Common myeloid progenitor, CD34-positive (primary cell): ENCODE measurements around the gene CEP85L.

ENCODE experiments used
- CTCF ChIA-PET: fragments of 350-600 bp; sonication (Branson Sonifier 250); formaldehyde crosslinking; loops from one replicate; lab custom pipeline; 2021; ENCODE audit warnings: antibody characterized with exemption; lab: Charles Lee
- POLR2A ChIA-PET: fragments of 350-600 bp; sonication (Branson Sonifier 250); formaldehyde crosslinking; loops from one replicate; lab custom pipeline; 2021; ENCODE audit warnings: antibody characterized with exemption; lab: Charles Lee
- DNase-seq, 3 donors: peaks; one replicate each; pipeline versions ENCODE4 v3.0.0 to v3.0.0-alpha.2; 2013
- H3K27ac ChIP-seq, 2 experiments: 1 replicate in 1 of 2; 2 replicates in 1 of 2; pipeline ENCODE4 v1.7.0; 2013; ENCODE audit warnings: inconsistent platforms in 2 of 2, low read length in 2 of 2, mild to moderate bottlenecking in 2 of 2, low read depth in 1 of 2, moderate library complexity in 1 of 2; ENCODE audit not compliant: severe bottlenecking in 2 of 2, insufficient read depth in 1 of 2, poor library complexity in 1 of 2
- H3K27me3 ChIP-seq, 5 experiments: replicated peaks in 2 of 5; 1 replicate in 3 of 5; 2 replicates in 2 of 5; pipeline versions ENCODE4 v1.6.1 to v1.7.0; 2013; ENCODE audit warnings: low read length in 4 of 5, mild to moderate bottlenecking in 2 of 5, moderate library complexity in 2 of 5, inconsistent platforms in 1 of 5; ENCODE audit not compliant: insufficient read depth in 5 of 5, control insufficient read depth in 4 of 5
- H3K36me3 ChIP-seq, 4 experiments: 1 replicate in 2 of 4; 2 replicates in 2 of 4; pipeline versions ENCODE4 v1.6.1 to v1.7.0; 2013; ENCODE audit warnings: low read length in 3 of 4, control low read depth in 1 of 4, mild to moderate bottlenecking in 1 of 4; ENCODE audit not compliant: control insufficient read depth in 4 of 4, insufficient read depth in 4 of 4
- H3K4me1 ChIP-seq, 4 experiments: 1 replicate in 3 of 4; 2 replicates in 1 of 4; pipeline versions ENCODE4 v1.6.1 to v1.7.1; 2013; ENCODE audit warnings: low read length in 3 of 4, mild to moderate bottlenecking in 3 of 4, control low read depth in 1 of 4, inconsistent platforms in 1 of 4, moderate library complexity in 1 of 4; ENCODE audit not compliant: control insufficient read depth in 4 of 4, insufficient read depth in 4 of 4; ENCODE audit errors: control extremely low read depth in 1 of 4
- H3K4me3 ChIP-seq, 7 experiments: 1 replicate in 4 of 7; 2 replicates in 3 of 7; pipeline versions ENCODE4 v1.5.1 to v1.7.0; 2013; ENCODE audit warnings: mild to moderate bottlenecking in 7 of 7, low read length in 6 of 7, moderate library complexity in 6 of 7, inconsistent platforms in 2 of 7, low read depth in 2 of 7, control low read depth in 1 of 7; ENCODE audit not compliant: insufficient read depth in 4 of 7, control insufficient read depth in 1 of 7; ENCODE audit errors: extremely low read depth in 1 of 7
- H3K9me3 ChIP-seq, 5 experiments: 1 replicate in 4 of 5; 2 replicates in 1 of 5; pipeline versions ENCODE4 v1.6.1 to v1.7.1; 2013; ENCODE audit warnings: low read length in 4 of 5, mild to moderate bottlenecking in 2 of 5, inconsistent platforms in 1 of 5, low read depth in 1 of 5, moderate library complexity in 1 of 5; ENCODE audit not compliant: control insufficient read depth in 4 of 5, insufficient read depth in 2 of 5; ENCODE audit errors: control extremely low read depth in 1 of 5

CEP85L gene

GRCh38 chr6:118419448-118420394 lies 231.7 kb downstream of the CEP85L start:
- Histone ChIP-seq H3K9me3 (peaks cover 0 to 2% (median 0%) of the 10 kb centered on the region in 5 experiments), H3K4me1 (no peaks in the 10 kb centered on the region), H3K36me3 (no peaks in the 10 kb centered on the region), H3K27me3 (no peaks in the 10 kb centered on the region), H3K4me3 (no peak overlapping the region), H3K27ac (no peak overlapping the region)
- POLR2A ChIA-PET, result no interaction called here
- no peak for DNase-seq
- CTCF ChIA-PET, result no interaction called here
